Activated naive CD8-positive, alpha-beta T cell (primary cell): Measurements from ENCODE around the gene SLC4A9.
"Not testable (repeated sequence)": the region's sequence is repeated elsewhere in the genome, so short reads cannot be mapped to it uniquely, and the experiment has no call there.

ENCODE experiments used
- H3K27ac Mint-ChIP-seq: one replicate; pipeline ENCODE4 v1.8.0; 2021; ENCODE audit warnings: mixed read lengths
- H3K27me3 Mint-ChIP-seq: one replicate; pipeline ENCODE4 v1.8.0; 2021; ENCODE audit warnings: mixed read lengths
- H3K36me3 Mint-ChIP-seq: one replicate; pipeline ENCODE4 v1.8.0; 2021; ENCODE audit warnings: mixed read lengths
- H3K4me1 Mint-ChIP-seq: one replicate; pipeline ENCODE4 v1.8.0; 2021; ENCODE audit warnings: low read depth, mixed read lengths
- H3K4me3 Mint-ChIP-seq: one replicate; pipeline ENCODE4 v1.8.0; 2021; ENCODE audit warnings: mild to moderate bottlenecking, mixed read lengths
- H3K9me3 Mint-ChIP-seq: one replicate; pipeline ENCODE4 v1.8.0; 2021; ENCODE audit warnings: low read depth, mixed read lengths

Gene SLC4A9

DNA sequence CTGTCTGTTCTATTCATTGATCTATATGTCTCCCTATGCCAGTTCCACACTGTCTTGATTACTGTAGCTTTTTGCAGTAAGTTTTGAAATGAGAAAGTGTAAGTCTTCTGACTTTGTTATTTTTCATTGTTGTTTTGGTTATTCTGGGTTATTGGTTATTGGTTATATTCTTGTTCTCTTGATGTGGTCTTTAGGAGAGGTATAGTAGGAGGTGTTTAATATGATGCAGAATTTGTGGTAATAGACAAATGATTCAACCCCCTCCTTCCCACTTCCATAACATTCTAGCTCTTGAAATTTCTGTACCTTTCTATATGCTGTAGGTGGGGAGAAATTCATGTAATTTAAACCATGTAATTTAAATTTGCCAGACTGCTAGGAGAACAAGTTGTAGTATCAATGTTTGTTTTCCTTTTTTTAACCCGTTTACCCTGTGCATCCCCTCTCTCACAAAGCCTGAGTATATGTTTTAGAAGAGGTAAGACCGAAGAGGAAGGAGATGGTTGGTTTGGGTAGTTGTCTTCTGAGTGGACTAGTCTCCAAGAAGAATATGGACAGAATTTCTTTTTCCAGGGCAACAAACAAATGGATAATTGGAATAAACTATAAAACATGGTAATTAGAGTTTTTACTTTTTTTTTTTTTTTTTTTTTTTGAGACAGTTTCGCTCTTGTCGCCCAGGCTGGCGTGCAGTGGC, 60.8 kb downstream of the SLC4A9 start:
- Mint-ChIP-seq H3K27ac (peak overlapping the region; percentile 64), H3K9me3 (no peaks in the 10 kb centered on the region), H3K27me3 (no peaks in the 10 kb centered on the region), H3K4me1 (peaks cover 65% of the 10 kb centered on the region), H3K4me3 (peak overlapping the region; percentile 31), H3K36me3 (peaks cover 10% of the 10 kb centered on the region)

DNA sequence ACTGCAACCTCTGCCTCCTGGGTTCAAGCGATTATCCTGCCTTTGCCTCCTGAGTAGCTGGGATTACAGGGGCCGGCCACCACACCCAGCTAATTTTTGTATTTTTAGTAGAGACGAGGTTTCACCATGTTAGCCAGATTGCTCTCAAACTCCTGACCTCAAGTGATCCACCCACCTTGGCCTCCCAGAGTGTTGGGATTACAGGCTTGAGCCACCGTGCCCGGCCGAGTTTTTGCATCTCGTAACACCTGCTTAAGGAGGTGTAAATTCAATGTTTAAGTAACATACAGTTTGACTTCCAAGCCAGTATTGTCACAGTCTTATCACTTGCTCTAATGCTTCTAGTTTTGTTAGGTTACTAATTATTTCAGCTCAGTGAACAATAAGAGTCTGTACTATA, 61.4 kb downstream of the SLC4A9 start:
- not testable (repeated sequence) for H3K4me3 Mint-ChIP-seq, H3K36me3 Mint-ChIP-seq, H3K27ac Mint-ChIP-seq, H3K27me3 Mint-ChIP-seq, H3K9me3 Mint-ChIP-seq
- peaks cover 63% of the 10 kb centered on the region for H3K4me1 Mint-ChIP-seq

DNA sequence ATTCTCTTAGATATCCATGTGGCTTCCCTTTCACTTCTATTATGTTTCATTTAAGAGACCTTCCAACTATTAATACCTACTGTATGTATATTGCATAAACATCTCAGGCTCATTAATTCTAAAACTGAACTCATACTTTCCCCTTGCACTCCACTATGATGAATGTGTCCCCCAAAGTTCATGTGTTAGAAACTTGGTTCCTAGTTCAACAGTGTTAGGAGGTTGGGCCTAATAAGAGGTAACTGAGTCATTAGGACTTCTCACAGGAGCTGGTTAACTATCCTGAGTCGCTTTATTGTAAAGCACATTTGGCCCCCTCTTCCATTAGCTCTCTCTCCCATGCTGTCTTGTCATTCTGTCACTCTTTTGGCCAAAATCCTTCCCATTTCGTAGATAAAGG, 63.6 kb downstream of the SLC4A9 start:
- H3K4me3 Mint-ChIP-seq = peak overlapping the region; percentile 20
- H3K4me1 Mint-ChIP-seq = peaks cover 55% of the 10 kb centered on the region
- no peaks in the 10 kb centered on the region for H3K9me3 Mint-ChIP-seq
- peak overlapping the region; percentile 25 for H3K27ac Mint-ChIP-seq
- no peaks in the 10 kb centered on the region for H3K27me3 Mint-ChIP-seq
- peaks cover 7% of the 10 kb centered on the region for H3K36me3 Mint-ChIP-seq

- Mint-ChIP-seq H3K4me3 (no peak overlapping the region), H3K27me3 (no peaks in the 10 kb centered on the region), H3K9me3 (no peaks in the 10 kb centered on the region), H3K4me1 (peaks cover 50% of the 10 kb centered on the region), H3K27ac (no peak overlapping the region), H3K36me3 (peaks cover 7% of the 10 kb centered on the region)
Observed at GRCh38 chr5:140424135-140424534, 64.1 kb downstream of the SLC4A9 start.
